Neural cell (in vitro differentiated cells): Measurements from ENCODE around the gene FOXO3.

Experiments used
- CTCF ChIP-seq: fragments of 450-650 bp; IDR thresholded peaks from 2 replicates; pipeline ENCODE4 v1.5.1; 2014; ENCODE audit warnings: antibody characterized with exemption, mild to moderate bottlenecking, moderate library complexity; ENCODE audit not compliant: poor library complexity, severe bottlenecking
- POLR2AphosphoS5 ChIP-seq: IDR thresholded peaks from 2 replicates; pipeline ENCODE4 v1.6.1; 2012
- TF ChIP-seq, protein P1 (sequence below): IDR thresholded peaks from 2 replicates; pipeline ENCODE4 v1.6.1; 2012; ENCODE audit warnings: borderline replicate concordance

GRCh38 chr6:108653949-108654348 lies 93.2 kb downstream of the FOXO3 start:
- TF ChIP-seq POLR2AphosphoS5 (no peak), CTCF (no peak)
- TF ChIP-seq, protein P1, sequence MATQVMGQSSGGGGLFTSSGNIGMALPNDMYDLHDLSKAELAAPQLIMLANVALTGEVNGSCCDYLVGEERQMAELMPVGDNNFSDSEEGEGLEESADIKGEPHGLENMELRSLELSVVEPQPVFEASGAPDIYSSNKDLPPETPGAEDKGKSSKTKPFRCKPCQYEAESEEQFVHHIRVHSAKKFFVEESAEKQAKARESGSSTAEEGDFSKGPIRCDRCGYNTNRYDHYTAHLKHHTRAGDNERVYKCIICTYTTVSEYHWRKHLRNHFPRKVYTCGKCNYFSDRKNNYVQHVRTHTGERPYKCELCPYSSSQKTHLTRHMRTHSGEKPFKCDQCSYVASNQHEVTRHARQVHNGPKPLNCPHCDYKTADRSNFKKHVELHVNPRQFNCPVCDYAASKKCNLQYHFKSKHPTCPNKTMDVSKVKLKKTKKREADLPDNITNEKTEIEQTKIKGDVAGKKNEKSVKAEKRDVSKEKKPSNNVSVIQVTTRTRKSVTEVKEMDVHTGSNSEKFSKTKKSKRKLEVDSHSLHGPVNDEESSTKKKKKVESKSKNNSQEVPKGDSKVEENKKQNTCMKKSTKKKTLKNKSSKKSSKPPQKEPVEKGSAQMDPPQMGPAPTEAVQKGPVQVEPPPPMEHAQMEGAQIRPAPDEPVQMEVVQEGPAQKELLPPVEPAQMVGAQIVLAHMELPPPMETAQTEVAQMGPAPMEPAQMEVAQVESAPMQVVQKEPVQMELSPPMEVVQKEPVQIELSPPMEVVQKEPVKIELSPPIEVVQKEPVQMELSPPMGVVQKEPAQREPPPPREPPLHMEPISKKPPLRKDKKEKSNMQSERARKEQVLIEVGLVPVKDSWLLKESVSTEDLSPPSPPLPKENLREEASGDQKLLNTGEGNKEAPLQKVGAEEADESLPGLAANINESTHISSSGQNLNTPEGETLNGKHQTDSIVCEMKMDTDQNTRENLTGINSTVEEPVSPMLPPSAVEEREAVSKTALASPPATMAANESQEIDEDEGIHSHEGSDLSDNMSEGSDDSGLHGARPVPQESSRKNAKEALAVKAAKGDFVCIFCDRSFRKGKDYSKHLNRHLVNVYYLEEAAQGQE, result no peak
